Heart right ventricle (tissue), 16 donors: ENCODE measurements around the gene FGF5. TPM values are rescaled to one million over a fixed set of nuclear protein-coding genes. Genes with fewer than 3 reads are reported as not detected.
A peak's percentile ranks its signal among the peaks of the same experiment; 100 is the strongest.

ENCODE experiments used
- ATAC-seq, 8 donors: fragments of 200-7000 bp; cut with Tn5 transposase; one replicate each; pipeline ENCODE4 v1.9.1; 2020; ENCODE audit warnings: mild to moderate bottlenecking in 8 of 8, moderate library complexity in 8 of 8, moderate number of reproducible peaks in 1 of 8
- DNase-seq, 2 donors: peaks; one replicate each; pipeline ENCODE4 v3.0.0-alpha.2; 2020
- H3K27ac ChIP-seq, 10 donors: fragments of 200-600 bp; sonication (generic) in 2 of 10; one replicate each; pipeline versions ENCODE4 v1.5.0 to v1.8.0; 2020 to 2022; ENCODE audit warnings: mild to moderate bottlenecking in 3 of 10
- H3K27me3 ChIP-seq, 7 donors: fragments of 200-600 bp; one replicate each; pipeline ENCODE4 v1.8.0; 2021 to 2022; ENCODE audit warnings: mild to moderate bottlenecking in 2 of 7
- H3K36me3 ChIP-seq, 9 donors: fragments of 200-600 bp; sonication (generic) in 1 of 9; one replicate each; pipeline versions ENCODE4 v1.5.0 to v1.8.0; 2020 to 2022; ENCODE audit warnings: mild to moderate bottlenecking in 2 of 9
- H3K4me1 ChIP-seq, 9 donors: fragments of 200-600 bp; sonication (generic) in 1 of 9; one replicate each; pipeline versions ENCODE4 v1.5.0 to v1.8.0; 2020 to 2022; ENCODE audit warnings: mild to moderate bottlenecking in 4 of 9
- H3K4me3 ChIP-seq, 10 donors: fragments of 200-600 bp; sonication (generic) in 2 of 10; one replicate each; pipeline versions ENCODE4 v1.5.0 to v1.8.0; 2020 to 2022; ENCODE audit warnings: mild to moderate bottlenecking in 7 of 10, moderate library complexity in 2 of 10
- H3K9me3 ChIP-seq, 11 donors: fragments of 200-600 bp in 10 of 11; sonication (generic) in 2 of 11; one replicate each; pipeline versions ENCODE4 v1.5.0 to v1.8.0; 2013 to 2022; ENCODE audit warnings: mild to moderate bottlenecking in 2 of 11, control low read depth in 1 of 11, moderate library complexity in 1 of 11
- CTCF ChIP-seq, 9 donors: fragments of 200-600 bp; sonication (generic) in 2 of 9; IDR thresholded peaks; one replicate each; pipeline versions ENCODE4 v1.5.0 to v1.8.0; 2021 to 2022; ENCODE audit warnings: antibody characterized with exemption in 9 of 9, mild to moderate bottlenecking in 5 of 9, moderate library complexity in 1 of 9
- WGBS, 2 donors: extraction: QIAGEN DNeasy Blood & Tissue Kit; methylation state at CpG; one replicate each; pipeline ENCODE4 v1.1.7; 2013; ENCODE audit warnings: inconsistent platforms in 1 of 2; 5-methylcytosine and 5-hydroxymethylcytosine counted together
- intact Hi-C, 10 donors: fragments of 100-400 bp; cut with DNase I; formaldehyde crosslinking; loops; one replicate each; pipeline versions ENCODE4 v1.11.1 to v1.14.2; 2022
- polyA plus RNA-seq, 2 donors: library from polyadenylated mRNA; stranded (reverse); fragments of 200-250 nt; gene quantifications; one replicate each; pipeline ENCODE4 v1.2.3, GENCODE V29; 2013
- total RNA-seq, 10 donors: library from RNA; stranded (reverse); fragmentation: NEBNext Ultra II Directional in 3 of 10; extraction: Animal tissue kit (Norgen Biotek cat#: 25700) in 3 of 10; gene quantifications; one replicate each; pipeline versions ENCODE4 v1.2.1 to v1.2.4, GENCODE V29; 2021 to 2023
- donor health status: Arrhythmogenic right ventricular cardiomyopathy.
- donor health status: ischemic (EF 13 %, LVEDD 7.1; RV severe dilation, severe dysfunction).
- donor health status: healthy with polysubstance abuse.
- donor health status: DM: no; HTN: yes; CAD: no.
- donor health status: DM: no; HTN: no; CAD: no.
- donor health status: ischemic (EF 25% LVEDD 6.9; RV normal size, moderate dysfunction).
- donor health status: ischemic (EF 25% LVEDD 5.7; RV mildly dilated, moderate dysfunction).
- donor health status: healthy.
- donor health status: DM: yes; HTN: yes; CAD: no.
- donor health status: Ischemic cardiomyopathy.
- donor health status: ischemic (EF 35%, LVEDD 5.7; RV mildly dilated, moderate dysfunction).
- donor health status: nonischemic (EF 11% LVEDD 7.7; RV severe dilation, severe dysfunction).
- donor health status: DM: yes; HTN: yes; CAD: no.
- donor health status: PGD.
- donor health status: ischemic (EF 29% LVEDD 5.4; RV normal size, mild dysfunction).
- donor health status: nonischemic (EF 23%, LVEDD 6.1; RV moderate dilation, normal function).

FGF5 gene
- total and polyA plus RNA-seq, 12 donors = 0.05 to 1.0 (median 0.51) TPM; not detected in 3

GRCh38 chr4:80336582-80336981 is 70.1 kb downstream of the FGF5 start:
- H3K36me3 ChIP-seq = no peaks in the 10 kb centered on the region
- H3K27me3 ChIP-seq = peaks cover 0 to 41% (median 20%) of the 10 kb centered on the region in 7 donors
- 11 to 14% methylated on average over 10 of the region's 10 CpGs for WGBS, 2 donors
- H3K9me3 ChIP-seq = peaks cover 0 to 4% (median 0%) of the 10 kb centered on the region in 11 donors
- peak overlapping the region in 4 of 10 donors; percentile 59 to 72 (median 67) for H3K4me3 ChIP-seq
- no peak for DNase-seq
- ATAC-seq = peak in 6 of 8 donors; percentile 28 to 74 (median 64)
- H3K27ac ChIP-seq = no peak overlapping the region
- H3K4me1 ChIP-seq = peaks cover 0 to 16% (median 6%) of the 10 kb centered on the region in 9 donors
- intact Hi-C loops = loop anchor here in 4 of 10 donors (5.0 to 10.0 kb wide), 3 partner anchors 154 to 1384 kb away; no protein-coding TSS in a partner anchor
- peak in 6 of 9 donors; percentile 11 to 41 (median 32) for TF ChIP-seq CTCF (IDR thresholded peaks at IDR 0.05)

GRCh38 chr4:80340036-80340435 is 73.6 kb downstream of the FGF5 start:
- TF ChIP-seq CTCF (IDR thresholded peaks at IDR 0.05) = no peak
- Histone ChIP-seq H3K9me3 (peaks cover 0 to 30% (median 8%) of the 10 kb centered on the region in 11 donors), H3K4me1 (peaks cover 0 to 15% (median 6%) of the 10 kb centered on the region in 9 donors), H3K27ac (no peak overlapping the region), H3K27me3 (peaks cover 0 to 20% (median 16%) of the 10 kb centered on the region in 7 donors), H3K36me3 (no peaks in the 10 kb centered on the region), H3K4me3 (no peak overlapping the region)
- WGBS, 2 donors = 47 to 61% methylated on average over 2 of the region's 2 CpGs
- ATAC-seq (no peak), DNase-seq (no peak)
- intact Hi-C loops = no loop called here

Other genes starting within 250 kb of the FGF5 start
- 10 to 100 TPM; 37.2 to 68.4 (median 49.8) TPM for gene ANTXR2, start 193.4 kb upstream of the FGF5 start, total RNA-seq
- 10 to 100 TPM in 1 of 2 donors, 1 to 10 TPM in 1; 9.9 to 10.1 TPM for gene ANTXR2, start 193.4 kb upstream of the FGF5 start, polyA plus RNA-seq
- 1 to 10 TPM in 3 of 10 donors, under 1 TPM in 7; 0.23 to 1.9 (median 0.67) TPM for gene PRDM8, start 69.2 kb upstream of the FGF5 start, total RNA-seq
- under 1 TPM; 0.51 to 0.88 TPM for gene PRDM8, start 69.2 kb upstream of the FGF5 start, polyA plus RNA-seq
- under 1 TPM in 1 of 10 donors, not detected in 9; 0.93 TPM for gene CFAP299, start 69.1 kb downstream of the FGF5 start, total RNA-seq
- not detected for gene CFAP299, start 69.1 kb downstream of the FGF5 start, polyA plus RNA-seq